Measurements from ENCODE around the gene FCGR2B. TPM values are rescaled to one million over a fixed set of nuclear protein-coding genes. Genes with fewer than 3 reads are reported as not detected.

FCGR2B gene
- total RNA-seq, 1 experiment from 2014 or later: 0.11 TPM

DNA sequence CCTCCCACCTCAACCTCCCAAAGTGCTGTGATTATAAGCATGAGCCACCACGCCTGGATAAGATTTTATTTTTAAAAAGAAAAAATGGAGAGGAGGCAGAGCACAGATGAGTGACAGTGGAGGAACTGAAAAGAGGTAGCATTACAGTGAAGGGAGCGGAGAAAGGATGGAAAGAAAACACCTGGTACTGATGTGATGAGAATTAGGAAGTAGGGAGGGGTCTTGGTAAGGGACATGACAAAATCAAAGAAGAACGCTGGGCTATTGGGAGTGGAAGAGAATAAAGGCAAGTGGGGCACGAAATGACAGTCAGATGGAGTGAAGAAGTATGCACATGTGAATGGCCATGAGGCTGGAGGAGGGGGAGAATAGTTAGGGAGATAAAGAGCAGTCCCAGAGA lies 46.4 kb downstream of the FCGR2B start:
- Mint-ChIP-seq H3K4me1 (peaks cover 7% of the 10 kb centered on the region), H3K27me3 (ENCODE audit: low read depth) (peaks cover 4% of the 10 kb centered on the region), H3K27ac (no peak overlapping the region), H3K4me3 (no peak overlapping the region), H3K9me3 (no peaks in the 10 kb centered on the region), H3K36me3 (no peaks in the 10 kb centered on the region)
- no peak for ATAC-seq
- DNase-seq (ENCODE audit: low spot score): no peak
- POLR2A ChIA-PET: no interaction called here
- CTCF ChIA-PET: no interaction called here
- no peak for TF ChIP-seq PRRX2 (CRISPR knock-in tag; IDR thresholded peaks at IDR 0.05)
- TF ChIP-seq ESRRA (CRISPR knock-in tag; IDR thresholded peaks at IDR 0.05; ENCODE audit: borderline replicate concordance): no peak
- TF ChIP-seq, protein P1, sequence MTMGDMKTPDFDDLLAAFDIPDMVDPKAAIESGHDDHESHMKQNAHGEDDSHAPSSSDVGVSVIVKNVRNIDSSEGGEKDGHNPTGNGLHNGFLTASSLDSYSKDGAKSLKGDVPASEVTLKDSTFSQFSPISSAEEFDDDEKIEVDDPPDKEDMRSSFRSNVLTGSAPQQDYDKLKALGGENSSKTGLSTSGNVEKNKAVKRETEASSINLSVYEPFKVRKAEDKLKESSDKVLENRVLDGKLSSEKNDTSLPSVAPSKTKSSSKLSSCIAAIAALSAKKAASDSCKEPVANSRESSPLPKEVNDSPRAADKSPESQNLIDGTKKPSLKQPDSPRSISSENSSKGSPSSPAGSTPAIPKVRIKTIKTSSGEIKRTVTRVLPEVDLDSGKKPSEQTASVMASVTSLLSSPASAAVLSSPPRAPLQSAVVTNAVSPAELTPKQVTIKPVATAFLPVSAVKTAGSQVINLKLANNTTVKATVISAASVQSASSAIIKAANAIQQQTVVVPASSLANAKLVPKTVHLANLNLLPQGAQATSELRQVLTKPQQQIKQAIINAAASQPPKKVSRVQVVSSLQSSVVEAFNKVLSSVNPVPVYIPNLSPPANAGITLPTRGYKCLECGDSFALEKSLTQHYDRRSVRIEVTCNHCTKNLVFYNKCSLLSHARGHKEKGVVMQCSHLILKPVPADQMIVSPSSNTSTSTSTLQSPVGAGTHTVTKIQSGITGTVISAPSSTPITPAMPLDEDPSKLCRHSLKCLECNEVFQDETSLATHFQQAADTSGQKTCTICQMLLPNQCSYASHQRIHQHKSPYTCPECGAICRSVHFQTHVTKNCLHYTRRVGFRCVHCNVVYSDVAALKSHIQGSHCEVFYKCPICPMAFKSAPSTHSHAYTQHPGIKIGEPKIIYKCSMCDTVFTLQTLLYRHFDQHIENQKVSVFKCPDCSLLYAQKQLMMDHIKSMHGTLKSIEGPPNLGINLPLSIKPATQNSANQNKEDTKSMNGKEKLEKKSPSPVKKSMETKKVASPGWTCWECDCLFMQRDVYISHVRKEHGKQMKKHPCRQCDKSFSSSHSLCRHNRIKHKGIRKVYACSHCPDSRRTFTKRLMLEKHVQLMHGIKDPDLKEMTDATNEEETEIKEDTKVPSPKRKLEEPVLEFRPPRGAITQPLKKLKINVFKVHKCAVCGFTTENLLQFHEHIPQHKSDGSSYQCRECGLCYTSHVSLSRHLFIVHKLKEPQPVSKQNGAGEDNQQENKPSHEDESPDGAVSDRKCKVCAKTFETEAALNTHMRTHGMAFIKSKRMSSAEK (CRISPR knock-in tag; IDR thresholded peaks at IDR 0.05; ENCODE audit: borderline replicate concordance): no peak
- TF ChIP-seq, protein P2, sequence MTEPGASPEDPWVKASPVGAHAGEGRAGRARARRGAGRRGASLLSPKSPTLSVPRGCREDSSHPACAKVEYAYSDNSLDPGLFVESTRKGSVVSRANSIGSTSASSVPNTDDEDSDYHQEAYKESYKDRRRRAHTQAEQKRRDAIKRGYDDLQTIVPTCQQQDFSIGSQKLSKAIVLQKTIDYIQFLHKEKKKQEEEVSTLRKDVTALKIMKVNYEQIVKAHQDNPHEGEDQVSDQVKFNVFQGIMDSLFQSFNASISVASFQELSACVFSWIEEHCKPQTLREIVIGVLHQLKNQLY (CRISPR knock-in tag; IDR thresholded peaks at IDR 0.05): no peak
- TF ChIP-seq, protein P3, sequence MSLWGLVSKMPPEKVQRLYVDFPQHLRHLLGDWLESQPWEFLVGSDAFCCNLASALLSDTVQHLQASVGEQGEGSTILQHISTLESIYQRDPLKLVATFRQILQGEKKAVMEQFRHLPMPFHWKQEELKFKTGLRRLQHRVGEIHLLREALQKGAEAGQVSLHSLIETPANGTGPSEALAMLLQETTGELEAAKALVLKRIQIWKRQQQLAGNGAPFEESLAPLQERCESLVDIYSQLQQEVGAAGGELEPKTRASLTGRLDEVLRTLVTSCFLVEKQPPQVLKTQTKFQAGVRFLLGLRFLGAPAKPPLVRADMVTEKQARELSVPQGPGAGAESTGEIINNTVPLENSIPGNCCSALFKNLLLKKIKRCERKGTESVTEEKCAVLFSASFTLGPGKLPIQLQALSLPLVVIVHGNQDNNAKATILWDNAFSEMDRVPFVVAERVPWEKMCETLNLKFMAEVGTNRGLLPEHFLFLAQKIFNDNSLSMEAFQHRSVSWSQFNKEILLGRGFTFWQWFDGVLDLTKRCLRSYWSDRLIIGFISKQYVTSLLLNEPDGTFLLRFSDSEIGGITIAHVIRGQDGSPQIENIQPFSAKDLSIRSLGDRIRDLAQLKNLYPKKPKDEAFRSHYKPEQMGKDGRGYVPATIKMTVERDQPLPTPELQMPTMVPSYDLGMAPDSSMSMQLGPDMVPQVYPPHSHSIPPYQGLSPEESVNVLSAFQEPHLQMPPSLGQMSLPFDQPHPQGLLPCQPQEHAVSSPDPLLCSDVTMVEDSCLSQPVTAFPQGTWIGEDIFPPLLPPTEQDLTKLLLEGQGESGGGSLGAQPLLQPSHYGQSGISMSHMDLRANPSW (CRISPR knock-in tag; conservative IDR thresholded peaks at IDR 0.05; ENCODE audit: low read depth): no peak
- TF ChIP-seq, protein P4, sequence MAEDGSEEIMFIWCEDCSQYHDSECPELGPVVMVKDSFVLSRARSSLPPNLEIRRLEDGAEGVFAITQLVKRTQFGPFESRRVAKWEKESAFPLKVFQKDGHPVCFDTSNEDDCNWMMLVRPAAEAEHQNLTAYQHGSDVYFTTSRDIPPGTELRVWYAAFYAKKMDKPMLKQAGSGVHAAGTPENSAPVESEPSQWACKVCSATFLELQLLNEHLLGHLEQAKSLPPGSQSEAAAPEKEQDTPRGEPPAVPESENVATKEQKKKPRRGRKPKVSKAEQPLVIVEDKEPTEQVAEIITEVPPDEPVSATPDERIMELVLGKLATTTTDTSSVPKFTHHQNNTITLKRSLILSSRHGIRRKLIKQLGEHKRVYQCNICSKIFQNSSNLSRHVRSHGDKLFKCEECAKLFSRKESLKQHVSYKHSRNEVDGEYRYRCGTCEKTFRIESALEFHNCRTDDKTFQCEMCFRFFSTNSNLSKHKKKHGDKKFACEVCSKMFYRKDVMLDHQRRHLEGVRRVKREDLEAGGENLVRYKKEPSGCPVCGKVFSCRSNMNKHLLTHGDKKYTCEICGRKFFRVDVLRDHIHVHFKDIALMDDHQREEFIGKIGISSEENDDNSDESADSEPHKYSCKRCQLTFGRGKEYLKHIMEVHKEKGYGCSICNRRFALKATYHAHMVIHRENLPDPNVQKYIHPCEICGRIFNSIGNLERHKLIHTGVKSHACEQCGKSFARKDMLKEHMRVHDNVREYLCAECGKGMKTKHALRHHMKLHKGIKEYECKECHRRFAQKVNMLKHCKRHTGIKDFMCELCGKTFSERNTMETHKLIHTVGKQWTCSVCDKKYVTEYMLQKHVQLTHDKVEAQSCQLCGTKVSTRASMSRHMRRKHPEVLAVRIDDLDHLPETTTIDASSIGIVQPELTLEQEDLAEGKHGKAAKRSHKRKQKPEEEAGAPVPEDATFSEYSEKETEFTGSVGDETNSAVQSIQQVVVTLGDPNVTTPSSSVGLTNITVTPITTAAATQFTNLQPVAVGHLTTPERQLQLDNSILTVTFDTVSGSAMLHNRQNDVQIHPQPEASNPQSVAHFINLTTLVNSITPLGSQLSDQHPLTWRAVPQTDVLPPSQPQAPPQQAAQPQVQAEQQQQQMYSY (CRISPR knock-in tag; IDR thresholded peaks at IDR 0.05): no peak
- TF ChIP-seq ZNF317 (CRISPR knock-in tag; IDR thresholded peaks at IDR 0.05; ENCODE audit: borderline replicate concordance, low read depth): no peak
- no peak for TF ChIP-seq OVOL2 (CRISPR knock-in tag; IDR thresholded peaks at IDR 0.05; ENCODE audit: borderline replicate concordance)
- TF ChIP-seq, protein P5, sequence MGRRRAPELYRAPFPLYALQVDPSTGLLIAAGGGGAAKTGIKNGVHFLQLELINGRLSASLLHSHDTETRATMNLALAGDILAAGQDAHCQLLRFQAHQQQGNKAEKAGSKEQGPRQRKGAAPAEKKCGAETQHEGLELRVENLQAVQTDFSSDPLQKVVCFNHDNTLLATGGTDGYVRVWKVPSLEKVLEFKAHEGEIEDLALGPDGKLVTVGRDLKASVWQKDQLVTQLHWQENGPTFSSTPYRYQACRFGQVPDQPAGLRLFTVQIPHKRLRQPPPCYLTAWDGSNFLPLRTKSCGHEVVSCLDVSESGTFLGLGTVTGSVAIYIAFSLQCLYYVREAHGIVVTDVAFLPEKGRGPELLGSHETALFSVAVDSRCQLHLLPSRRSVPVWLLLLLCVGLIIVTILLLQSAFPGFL (CRISPR knock-in tag; IDR thresholded peaks at IDR 0.05; ENCODE audit: borderline replicate concordance): no peak
- TF ChIP-seq ZBTB21 (CRISPR knock-in tag; IDR thresholded peaks at IDR 0.05; ENCODE audit: borderline replicate concordance): no peak
- TF ChIP-seq, protein P6, sequence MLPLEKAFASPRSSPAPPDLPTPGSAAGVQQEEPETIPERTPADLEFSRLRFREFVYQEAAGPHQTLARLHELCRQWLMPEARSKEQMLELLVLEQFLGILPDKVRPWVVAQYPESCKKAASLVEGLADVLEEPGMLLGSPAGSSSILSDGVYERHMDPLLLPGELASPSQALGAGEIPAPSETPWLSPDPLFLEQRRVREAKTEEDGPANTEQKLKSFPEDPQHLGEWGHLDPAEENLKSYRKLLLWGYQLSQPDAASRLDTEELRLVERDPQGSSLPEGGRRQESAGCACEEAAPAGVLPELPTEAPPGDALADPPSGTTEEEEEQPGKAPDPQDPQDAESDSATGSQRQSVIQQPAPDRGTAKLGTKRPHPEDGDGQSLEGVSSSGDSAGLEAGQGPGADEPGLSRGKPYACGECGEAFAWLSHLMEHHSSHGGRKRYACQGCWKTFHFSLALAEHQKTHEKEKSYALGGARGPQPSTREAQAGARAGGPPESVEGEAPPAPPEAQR (CRISPR knock-in tag; IDR thresholded peaks at IDR 0.05): no peak
- TF ChIP-seq JAZF1 (CRISPR knock-in tag; IDR thresholded peaks at IDR 0.05): no peak
- TF ChIP-seq MXD4 (CRISPR knock-in tag; IDR thresholded peaks at IDR 0.05; ENCODE audit: borderline replicate concordance): no peak
- TF ChIP-seq, protein P7, sequence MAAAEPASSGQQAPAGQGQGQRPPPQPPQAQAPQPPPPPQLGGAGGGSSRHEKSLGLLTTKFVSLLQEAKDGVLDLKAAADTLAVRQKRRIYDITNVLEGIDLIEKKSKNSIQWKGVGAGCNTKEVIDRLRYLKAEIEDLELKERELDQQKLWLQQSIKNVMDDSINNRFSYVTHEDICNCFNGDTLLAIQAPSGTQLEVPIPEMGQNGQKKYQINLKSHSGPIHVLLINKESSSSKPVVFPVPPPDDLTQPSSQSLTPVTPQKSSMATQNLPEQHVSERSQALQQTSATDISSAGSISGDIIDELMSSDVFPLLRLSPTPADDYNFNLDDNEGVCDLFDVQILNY (CRISPR knock-in tag; IDR thresholded peaks at IDR 0.05): no peak
- TF ChIP-seq, protein P8, sequence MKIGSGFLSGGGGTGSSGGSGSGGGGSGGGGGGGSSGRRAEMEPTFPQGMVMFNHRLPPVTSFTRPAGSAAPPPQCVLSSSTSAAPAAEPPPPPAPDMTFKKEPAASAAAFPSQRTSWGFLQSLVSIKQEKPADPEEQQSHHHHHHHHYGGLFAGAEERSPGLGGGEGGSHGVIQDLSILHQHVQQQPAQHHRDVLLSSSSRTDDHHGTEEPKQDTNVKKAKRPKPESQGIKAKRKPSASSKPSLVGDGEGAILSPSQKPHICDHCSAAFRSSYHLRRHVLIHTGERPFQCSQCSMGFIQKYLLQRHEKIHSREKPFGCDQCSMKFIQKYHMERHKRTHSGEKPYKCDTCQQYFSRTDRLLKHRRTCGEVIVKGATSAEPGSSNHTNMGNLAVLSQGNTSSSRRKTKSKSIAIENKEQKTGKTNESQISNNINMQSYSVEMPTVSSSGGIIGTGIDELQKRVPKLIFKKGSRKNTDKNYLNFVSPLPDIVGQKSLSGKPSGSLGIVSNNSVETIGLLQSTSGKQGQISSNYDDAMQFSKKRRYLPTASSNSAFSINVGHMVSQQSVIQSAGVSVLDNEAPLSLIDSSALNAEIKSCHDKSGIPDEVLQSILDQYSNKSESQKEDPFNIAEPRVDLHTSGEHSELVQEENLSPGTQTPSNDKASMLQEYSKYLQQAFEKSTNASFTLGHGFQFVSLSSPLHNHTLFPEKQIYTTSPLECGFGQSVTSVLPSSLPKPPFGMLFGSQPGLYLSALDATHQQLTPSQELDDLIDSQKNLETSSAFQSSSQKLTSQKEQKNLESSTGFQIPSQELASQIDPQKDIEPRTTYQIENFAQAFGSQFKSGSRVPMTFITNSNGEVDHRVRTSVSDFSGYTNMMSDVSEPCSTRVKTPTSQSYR (CRISPR knock-in tag; IDR thresholded peaks at IDR 0.05): no peak
- TF ChIP-seq CBFB (CRISPR knock-in tag; IDR thresholded peaks at IDR 0.05; ENCODE audit: low read depth): no peak
- TF ChIP-seq NFYB (CRISPR knock-in tag; conservative IDR thresholded peaks at IDR 0.05; ENCODE audit: low read depth): no peak
- TF ChIP-seq, protein P9, sequence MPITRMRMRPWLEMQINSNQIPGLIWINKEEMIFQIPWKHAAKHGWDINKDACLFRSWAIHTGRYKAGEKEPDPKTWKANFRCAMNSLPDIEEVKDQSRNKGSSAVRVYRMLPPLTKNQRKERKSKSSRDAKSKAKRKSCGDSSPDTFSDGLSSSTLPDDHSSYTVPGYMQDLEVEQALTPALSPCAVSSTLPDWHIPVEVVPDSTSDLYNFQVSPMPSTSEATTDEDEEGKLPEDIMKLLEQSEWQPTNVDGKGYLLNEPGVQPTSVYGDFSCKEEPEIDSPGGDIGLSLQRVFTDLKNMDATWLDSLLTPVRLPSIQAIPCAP (CRISPR knock-in tag; IDR thresholded peaks at IDR 0.05): no peak

All from WTC11 (cell line).